NCI-H524 (cell line): ENCODE measurements around the gene ITPR1.

Experiments used
- DNase-seq, 2 experiments: peaks; one replicate each; lab custom pipeline; 2025; lab: John Stamatoyannopoulos, UW

ITPR1 gene

GRCh38 chr3:4782095-4782494, 288.9 kb downstream of the ITPR1 start:
- DNase-seq = no peak

- peak in 1 of 2 experiments; percentile 3 for DNase-seq
Measured at GRCh38 chr3:4785551-4785950, 292.4 kb downstream of the ITPR1 start.

GRCh38 chr3:4786431-4786830, 293.3 kb downstream of the ITPR1 start:
- DNase-seq = no peak

GRCh38 chr3:4791358-4791757, 298.2 kb downstream of the ITPR1 start:
- no peak for DNase-seq

GRCh38 chr3:4793311-4793710, 300.2 kb downstream of the ITPR1 start:
- no peak for DNase-seq

GRCh38 chr3:4794331-4794730, 301.2 kb downstream of the ITPR1 start:
- no peak for DNase-seq

GRCh38 chr3:4794798-4795197, 301.6 kb downstream of the ITPR1 start:
- DNase-seq = no peak

- no peak for DNase-seq
Measured at GRCh38 chr3:4795905-4796304, 302.8 kb downstream of the ITPR1 start.

GRCh38 chr3:4797201-4797705, 304.1 kb downstream of the ITPR1 start:
- DNase-seq = no peak

GRCh38 chr3:4799266-4800256, 306.4 kb downstream of the ITPR1 start:
- no peak for DNase-seq

GRCh38 chr3:4800595-4800994, 307.4 kb downstream of the ITPR1 start:
- no peak for DNase-seq

- no peak for DNase-seq
Measured at GRCh38 chr3:4801892-4802291, 308.7 kb downstream of the ITPR1 start.

- no peak for DNase-seq
Measured at GRCh38 chr3:4802903-4803302, 309.8 kb downstream of the ITPR1 start.

- no peak for DNase-seq
Measured at GRCh38 chr3:4804161-4805058, 311.3 kb downstream of the ITPR1 start.

GRCh38 chr3:4805662-4806061, 312.5 kb downstream of the ITPR1 start:
- no peak for DNase-seq

GRCh38 chr3:4806535-4807108, 313.5 kb downstream of the ITPR1 start:
- DNase-seq = no peak

- no peak for DNase-seq
Measured at GRCh38 chr3:4807381-4808280, 314.5 kb downstream of the ITPR1 start.

GRCh38 chr3:4808637-4809036, 315.5 kb downstream of the ITPR1 start:
- no peak for DNase-seq

GRCh38 chr3:4809922-4810321, 316.8 kb downstream of the ITPR1 start:
- DNase-seq = no peak

- DNase-seq = no peak
Measured at GRCh38 chr3:4812591-4812990, 319.4 kb downstream of the ITPR1 start.

GRCh38 chr3:4813909-4814304, 320.8 kb downstream of the ITPR1 start:
- DNase-seq = no peak
